GM23248 (cell line): Measurements from ENCODE around the gene MELK. TPM values are rescaled to one million over a fixed set of nuclear protein-coding genes. Genes with fewer than 3 reads are reported as not detected.

Experiments used
- DNase-seq: peaks from one replicate; pipeline ENCODE4 v3.0.0-alpha.2; 2015
- H2AFZ ChIP-seq: fragments of 200-600 bp; sonication (generic); 2 replicates; pipeline ENCODE4 v1.6.1; 2016; ENCODE audit warnings: antibody characterized with exemption
- H3F3A ChIP-seq: fragments of 200-600 bp; sonication (generic); 2 replicates; pipeline ENCODE4 v1.6.1; 2016; ENCODE audit warnings: mild to moderate bottlenecking, antibody characterized with exemption, mixed run types; ENCODE audit not compliant: insufficient read depth
- H3K27ac ChIP-seq: fragments of 200-600 bp; sonication (generic); 2 replicates; pipeline ENCODE4 v1.5.1; 2016; ENCODE audit warnings: mild to moderate bottlenecking
- H3K27me3 ChIP-seq: fragments of 200-600 bp; sonication (generic); replicated peaks from 2 replicates; pipeline ENCODE4 v1.6.1; 2016; ENCODE audit warnings: mild to moderate bottlenecking; ENCODE audit not compliant: insufficient read depth
- H3K36me3 ChIP-seq: fragments of 200-600 bp; sonication (generic); 2 replicates; pipeline ENCODE4 v1.6.1; 2016; ENCODE audit warnings: low read depth, mild to moderate bottlenecking
- H3K4me1 ChIP-seq: fragments of 200-600 bp; sonication (generic); 2 replicates; pipeline ENCODE4 v1.6.1; 2016; ENCODE audit warnings: mild to moderate bottlenecking; ENCODE audit not compliant: insufficient read depth
- H3K4me2 ChIP-seq: fragments of 200-600 bp; sonication (generic); one replicate; pipeline ENCODE4 v1.6.1; 2016; ENCODE audit warnings: mild to moderate bottlenecking; ENCODE audit not compliant: unreplicated experiment
- H3K4me3 ChIP-seq: fragments of 200-600 bp; sonication (generic); 2 replicates; pipeline ENCODE4 v1.5.1; 2016; ENCODE audit warnings: mild to moderate bottlenecking
- H3K79me2 ChIP-seq: fragments of 200-600 bp; sonication (generic); 2 replicates; pipeline ENCODE4 v1.6.1; 2016; ENCODE audit warnings: mild to moderate bottlenecking; ENCODE audit not compliant: insufficient read depth
- H3K9ac ChIP-seq: fragments of 200-600 bp; sonication (generic); 2 replicates; pipeline ENCODE4 v1.6.1; 2016; ENCODE audit warnings: mild to moderate bottlenecking
- H3K9me2 ChIP-seq: fragments of 200-600 bp; sonication (generic); 2 replicates; pipeline ENCODE4 v1.6.1; 2016; ENCODE audit warnings: mixed run types, mild to moderate bottlenecking, moderate library complexity; ENCODE audit not compliant: insufficient read depth
- H3K9me3 ChIP-seq: fragments of 200-600 bp; sonication (generic); one replicate; pipeline ENCODE4 v1.6.1; 2017; ENCODE audit warnings: low read depth
- H4K20me1 ChIP-seq: fragments of 200-600 bp; sonication (generic); 2 replicates; pipeline ENCODE4 v1.6.0; 2016; ENCODE audit not compliant: insufficient read depth
- EZH2 ChIP-seq: fragments of 200-600 bp; sonication (generic); IDR thresholded peaks from 2 replicates; pipeline ENCODE4 v1.6.1; 2018; ENCODE audit warnings: antibody characterized with exemption, mild to moderate bottlenecking; ENCODE audit not compliant: insufficient read depth, poor library complexity, severe bottlenecking
- EZH2phosphoT487 ChIP-seq: fragments of 200-600 bp; sonication (generic); IDR thresholded peaks from 2 replicates; pipeline ENCODE4 v1.6.1; 2018; ENCODE audit warnings: antibody characterized with exemption, moderate library complexity, mild to moderate bottlenecking, low read depth; ENCODE audit not compliant: insufficient read depth
- WGBS, 2 experiments: methylation state at CpG; one replicate each; pipeline ENCODE4 v1.1.6; 2015 to 2017; ENCODE audit warnings: low lambda C conversion rate in 2 of 2, low coverage in 1 of 2; ENCODE audit errors: missing lambda C conversion rate in 2 of 2; 5-methylcytosine and 5-hydroxymethylcytosine counted together
- in situ Hi-C: fragments of 300-500 bp; cut with MboI; formaldehyde crosslinking; loops from 2 replicates; pipeline ENCODE4 v1.15.0; 2020
- polyA plus RNA-seq: library from polyadenylated mRNA; unstranded; fragments of >200 nt; fragmentation: Nextera tagmentation; extraction: Ambion mirVana; gene quantifications from 2 replicates; pipeline ENCODE4 v1.2.1, GENCODE V29; 2016
- total RNA-seq: library from RNA; depleted of rRNA; stranded (reverse); fragments of >200 nt; shearing (Covaris generic); gene quantifications from 2 replicates; pipeline ENCODE4 v1.2.3, GENCODE V29; 2014

Gene MELK
- total and polyA plus RNA-seq, 2 experiments from 2014 or later: 23.2 to 24.7 TPM

DNA sequence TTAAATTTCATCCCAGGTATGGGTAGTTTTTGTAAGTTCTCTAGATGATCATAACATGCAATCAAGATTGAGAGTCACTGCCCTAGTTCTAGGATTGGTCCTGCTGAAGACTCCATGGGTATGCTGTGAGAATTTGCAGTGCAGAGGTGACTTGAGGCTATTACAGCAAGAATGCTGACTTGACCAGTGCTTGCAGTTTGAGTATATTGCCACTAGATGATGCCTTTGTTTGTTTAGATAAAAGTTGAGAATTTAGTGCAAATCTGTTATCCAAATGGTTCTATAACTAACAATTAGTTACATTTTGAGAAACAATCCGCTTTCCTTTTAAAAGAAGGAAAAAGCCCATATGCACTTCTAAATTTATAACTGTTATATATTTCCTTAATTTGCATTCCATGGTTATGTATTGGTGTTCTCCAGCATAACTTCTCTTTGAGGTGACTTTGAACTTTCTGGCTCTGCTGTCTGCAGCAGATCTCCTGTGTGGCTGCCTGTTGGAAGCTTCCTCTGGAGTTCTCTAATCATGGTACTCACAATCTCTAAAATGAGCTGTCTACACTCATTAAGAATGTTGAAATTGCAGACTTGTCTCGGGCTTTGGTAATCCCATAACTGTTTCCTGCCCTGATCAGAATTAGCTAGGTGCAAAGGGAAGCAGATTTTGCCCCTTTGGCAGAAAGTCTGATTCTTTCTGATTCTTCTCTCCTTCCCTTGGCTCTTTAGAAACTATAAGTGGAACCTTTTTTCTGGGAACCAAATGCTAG is 24.9 kb downstream of the MELK start:
- peak overlapping the region; percentile 50 for H2AFZ ChIP-seq

DNA sequence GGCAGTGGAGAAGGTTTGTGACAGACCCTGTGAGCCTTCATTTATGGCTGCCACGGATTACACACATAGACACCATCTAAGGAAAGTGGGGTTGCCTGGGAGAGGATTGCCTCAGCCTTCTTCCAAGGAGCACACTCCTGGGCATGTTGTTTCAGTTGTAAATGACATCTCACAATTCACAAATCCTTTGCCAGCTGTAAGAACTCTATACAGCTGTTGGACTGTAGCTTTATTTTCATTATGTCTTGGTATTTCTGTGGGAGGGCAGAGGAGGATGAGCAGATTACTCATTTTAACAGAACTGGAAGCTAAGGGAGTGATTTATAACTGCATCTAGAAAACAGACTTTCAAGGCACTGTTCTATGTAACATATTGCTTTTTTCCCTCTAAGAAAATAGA is 25.6 kb downstream of the MELK start:
- Histone ChIP-seq H3K27ac (peak overlapping the region; percentile 32), H4K20me1 (no peaks in the 10 kb centered on the region), H3K4me3 (no peak overlapping the region; the same call in 1 of the 2 replicates), H3K9me3 (no peaks in the 10 kb centered on the region), H3K36me3 (0 out of 2 replicates have a peak, but pooled peaks cover 2% of the 10 kb centered on the region), H3K4me1 (peaks cover 19% of the 10 kb centered on the region), H3K27me3 (no peaks in the 10 kb centered on the region), H3K4me2 (peak overlapping the region; percentile 58), H3K9me2 (no peaks in the 10 kb centered on the region), H3K79me2 (peaks cover 14% of the 10 kb centered on the region; the same call in 1 of the 2 replicates), H2AFZ (peak overlapping the region; percentile 50), H3F3A (peaks cover 16% of the 10 kb centered on the region), H3K9ac (peak overlapping the region; percentile 7; the same call in 1 of the 2 replicates)
- 54 to 56% methylated on average over 1 of the region's 1 CpG for WGBS, 2 experiments
- in situ Hi-C loops: no loop called here
- TF ChIP-seq EZH2phosphoT487 (no peak), EZH2 (no peak)
- peak; percentile 54 for DNase-seq

More for the DNA sequence above, 24.9 kb downstream of the MELK start:
- peak overlapping the region; percentile 58 for H3K4me2 ChIP-seq
- TF ChIP-seq EZH2phosphoT487 (no peak), EZH2 (no peak)
- 0 out of 2 replicates have a peak, but pooled peaks cover 2% of the 10 kb centered on the region for H3K36me3 ChIP-seq
- H3K27ac ChIP-seq: peak overlapping the region; percentile 32
- peaks cover 15% of the 10 kb centered on the region for H3K4me1 ChIP-seq
- peak overlapping the region; percentile 7; the same call in 1 of the 2 replicates for H3K9ac ChIP-seq
- no peaks in the 10 kb centered on the region for H3K27me3 ChIP-seq
- H4K20me1 ChIP-seq: no peaks in the 10 kb centered on the region
- H3K79me2 ChIP-seq: peaks cover 16% of the 10 kb centered on the region; the same call in 1 of the 2 replicates
- DNase-seq: peak; percentile 80
- H3K4me3 ChIP-seq: no peak overlapping the region
- in situ Hi-C loops: no loop called here
- H3K9me2 ChIP-seq: no peaks in the 10 kb centered on the region
- WGBS, 2 experiments: 28 to 36% methylated on average over 2 of the region's 2 CpGs
- H3F3A ChIP-seq: peaks cover 16% of the 10 kb centered on the region
- no peaks in the 10 kb centered on the region for H3K9me3 ChIP-seq

DNA sequence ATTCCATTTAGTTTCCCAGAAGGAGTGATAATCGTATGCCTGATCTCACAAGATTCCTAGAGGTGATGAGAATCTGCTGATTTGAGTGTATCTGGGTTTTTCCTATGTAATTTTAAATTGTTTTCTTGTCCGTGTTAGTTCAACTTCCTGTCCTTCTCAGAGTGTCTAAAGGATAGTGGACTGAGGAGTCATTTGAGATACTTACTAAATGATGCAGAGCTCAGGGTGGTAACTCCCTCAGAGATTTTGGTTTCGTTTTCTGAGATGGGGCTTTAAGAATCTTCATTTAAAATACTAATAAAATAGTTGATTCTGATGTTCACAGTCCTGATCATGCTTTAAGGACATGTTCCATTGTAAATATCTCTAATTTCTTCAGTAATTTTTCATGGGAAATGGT is 30.3 kb downstream of the MELK start:
- in situ Hi-C loops: no loop called here
- Histone ChIP-seq H3K79me2 (no peaks in the 10 kb centered on the region), H3K4me2 (peak overlapping the region; percentile 58)

DNA sequence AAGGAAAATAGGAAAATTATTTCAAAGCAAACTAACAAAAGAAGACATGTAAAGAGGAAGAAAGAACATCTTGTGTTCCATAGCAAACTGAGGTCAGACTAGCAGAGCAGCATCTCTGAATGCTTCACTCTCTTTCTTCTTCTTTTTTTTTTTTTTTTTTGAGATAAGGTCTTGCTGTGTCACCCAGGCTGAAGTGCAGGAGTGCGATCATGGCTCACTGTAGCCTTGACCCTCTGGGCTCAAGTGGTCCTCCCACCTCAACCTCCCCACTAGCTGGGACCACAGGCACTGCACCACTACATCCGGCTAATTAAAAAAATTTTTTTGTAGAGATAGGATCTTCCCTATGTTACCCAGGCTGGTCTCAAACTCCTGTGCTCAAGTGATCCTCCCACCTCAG is 36.6 kb downstream of the MELK start:
- TF ChIP-seq EZH2: no peak
- no peak for TF ChIP-seq EZH2phosphoT487
- Histone ChIP-seq H3K4me1 (peaks cover 6% of the 10 kb centered on the region), H3K9me3 (no peaks in the 10 kb centered on the region), H3K27ac (no peak overlapping the region), H3K36me3 (0 out of 2 replicates have a peak, but pooled peaks cover 6% of the 10 kb centered on the region), H4K20me1 (no peaks in the 10 kb centered on the region), H3K9ac (no peak overlapping the region), H3K9me2 (no peaks in the 10 kb centered on the region), H3F3A (0 out of 2 replicates have a peak, but pooled peaks cover 5% of the 10 kb centered on the region), H3K4me2 (no peak overlapping the region), H3K79me2 (0 out of 2 replicates have a peak, but pooled peaks cover 14% of the 10 kb centered on the region), H3K4me3 (no peak overlapping the region), H3K27me3 (no peaks in the 10 kb centered on the region), H2AFZ (no peak overlapping the region)
- in situ Hi-C loops: no loop called here
- no peak for DNase-seq
- WGBS, 2 experiments: 94 to 95% methylated on average over 2 of the region's 2 CpGs

More for the DNA sequence above, 30.3 kb downstream of the MELK start:
- H2AFZ ChIP-seq: peak overlapping the region; percentile 82
- H4K20me1 ChIP-seq: no peaks in the 10 kb centered on the region
- H3K36me3 ChIP-seq: 0 out of 2 replicates have a peak, but pooled peaks cover 8% of the 10 kb centered on the region
- H3K9ac ChIP-seq: peak overlapping the region; percentile 48
- DNase-seq: peak; percentile 70
- peak overlapping the region; percentile 36 for H3K4me3 ChIP-seq
- no peaks in the 10 kb centered on the region for H3K9me3 ChIP-seq
- no peaks in the 10 kb centered on the region for H3K9me2 ChIP-seq
- no peaks in the 10 kb centered on the region for H3K27me3 ChIP-seq
- peak overlapping the region; percentile 54 for H3K27ac ChIP-seq
- 75% methylated on average over 3 of the region's 3 CpGs for WGBS, 2 experiments
- H3K4me1 ChIP-seq: peaks cover 13% of the 10 kb centered on the region
- peaks cover 7% of the 10 kb centered on the region for H3F3A ChIP-seq
- no peak for TF ChIP-seq EZH2phosphoT487
